ENCODE results near the gene MICAL2.

MICAL2 gene

DNA sequence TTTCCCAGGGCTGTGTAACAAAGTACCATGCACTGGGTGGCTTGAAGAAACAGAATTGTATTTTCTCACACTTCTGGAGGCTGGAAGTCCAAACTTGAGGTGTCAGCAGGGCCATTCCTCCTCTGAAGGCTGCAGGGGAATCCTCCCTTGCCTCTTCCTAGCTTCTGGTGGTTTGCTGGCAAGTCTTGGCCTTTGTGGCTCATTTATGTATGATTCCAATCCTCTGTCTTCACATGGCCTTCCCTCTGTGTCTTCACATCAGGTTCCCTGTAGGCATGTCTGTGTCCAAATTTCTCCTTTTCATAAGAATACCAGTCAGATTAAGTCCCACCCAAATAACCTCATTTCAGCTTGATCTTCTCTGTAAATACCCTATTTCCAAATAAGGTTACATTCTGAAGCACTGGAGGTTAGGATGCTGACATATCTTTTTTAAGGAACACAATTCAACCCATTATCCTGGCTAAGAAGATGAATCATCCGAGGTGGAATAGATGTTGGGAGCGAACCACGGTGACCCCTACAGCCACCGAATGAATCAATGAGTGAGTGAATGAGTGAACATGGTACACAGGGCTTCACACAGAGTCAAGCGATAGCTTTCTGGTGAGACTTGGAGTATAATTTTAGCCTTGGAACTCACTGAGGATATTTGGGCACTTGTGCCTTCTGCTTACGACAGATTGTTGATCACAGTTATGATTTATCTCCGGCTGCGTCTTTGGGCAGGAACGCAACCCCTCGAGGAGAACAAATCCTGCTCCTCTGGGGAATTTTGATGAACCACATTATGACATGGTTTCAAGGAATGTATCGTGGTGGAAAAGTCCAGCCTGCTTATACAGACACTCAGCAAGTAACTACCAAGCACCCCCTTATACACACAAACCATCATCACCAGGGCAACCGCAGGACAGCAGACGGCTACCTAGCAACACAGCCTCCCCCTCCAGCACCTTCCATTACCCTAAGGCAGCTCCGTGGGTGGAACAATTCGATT is 34.3 kb upstream of the MICAL2 start:
- no CpG with 5 or more reads among the region's 15 CpGs for WGBS (ENCODE audit: extremely low coverage, insufficient coverage, insufficient read length)
- Histone ChIP-seq H3K36me3 (ENCODE audit: control insufficient read depth in 1 of 2, insufficient read depth in 2 of 2, low read length in 2 of 2) (no peaks in the 10 kb centered on the region), H4K91ac (ENCODE audit: low read depth, low read length) (no peak overlapping the region)

DNA sequence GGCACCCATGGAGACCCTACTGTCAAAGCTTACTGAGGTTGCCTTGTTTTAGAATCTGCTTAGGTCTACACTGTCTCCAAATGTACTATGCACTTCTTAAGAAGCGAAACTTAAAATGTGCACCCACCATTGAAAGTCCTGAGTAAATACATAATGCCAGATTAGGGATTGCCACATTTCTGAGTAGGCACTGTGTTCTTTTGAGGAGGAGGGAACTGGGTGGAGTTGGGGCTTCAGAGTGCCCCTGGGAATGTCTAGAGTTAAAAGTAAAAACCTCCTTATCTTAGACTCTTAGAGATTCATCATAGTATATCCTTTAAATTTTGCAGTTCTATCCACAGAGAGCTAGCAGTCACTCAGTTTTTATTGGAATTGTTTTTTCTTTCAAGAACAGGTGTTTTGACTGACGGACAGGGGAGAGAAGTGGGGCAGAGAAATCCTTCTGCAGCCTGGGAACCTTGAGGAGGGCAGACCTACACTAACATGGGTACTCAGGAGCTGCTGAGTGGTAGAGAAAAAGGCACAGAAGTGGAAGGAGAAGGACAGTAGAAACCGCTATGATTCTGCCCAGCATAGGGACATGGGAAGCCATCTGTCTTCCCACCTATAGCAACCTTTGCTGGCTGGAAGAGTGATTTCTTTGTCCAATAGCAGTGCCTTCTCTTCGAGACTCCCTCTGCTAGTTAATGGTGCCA is 33.4 kb upstream of the MICAL2 start:
- Histone ChIP-seq H3K27me3 (ENCODE audit: insufficient read depth, low read length) (no peaks in the 10 kb centered on the region), H3K4me2 (ENCODE audit: low read length) (no peak overlapping the region), H3K9ac (ENCODE audit: low read length) (no peak overlapping the region), H2AFZ (ENCODE audit: insufficient read depth, low read length, poor library complexity) (no peak overlapping the region), H3K4ac (ENCODE audit: low read depth, low read length) (no peak overlapping the region), H2BK12ac (ENCODE audit: low read length) (no peak overlapping the region), H3K27ac (ENCODE audit: low read depth, low read length) (no peak overlapping the region), H2BK5ac (ENCODE audit: low read depth, low read length, poor library complexity) (no peak overlapping the region), H3K23ac (ENCODE audit: low read length) (no peak overlapping the region), H3K79me2 (ENCODE audit: control insufficient read depth, insufficient read depth, low read length, poor library complexity) (no peaks in the 10 kb centered on the region), H3K14ac (ENCODE audit: low read length) (no peak overlapping the region), H3K18ac (ENCODE audit: low read length) (no peak overlapping the region), H4K12ac (ENCODE audit: low read depth, low read length) (no peak overlapping the region), H3K36me3 (ENCODE audit: control insufficient read depth in 1 of 2, insufficient read depth in 2 of 2, low read length in 2 of 2) (no peaks in the 10 kb centered on the region), H3K4me1 (ENCODE audit: control insufficient read depth in 1 of 2, insufficient read depth in 2 of 2, low read length in 2 of 2) (peaks cover 0 to 3% of the 10 kb centered on the region in 2 experiments), H3K79me1 (ENCODE audit: low read length) (no peaks in the 10 kb centered on the region), H2BK120ac (ENCODE audit: insufficient read depth, low read length, poor library complexity) (no peak overlapping the region), H3K9me3 (ENCODE audit: insufficient read depth, low read depth, low read length) (no peaks in the 10 kb centered on the region), H3K4me3 (ENCODE audit: low read depth, low read length) (no peak overlapping the region), H4K91ac (ENCODE audit: low read depth, low read length) (no peak overlapping the region), H2AK5ac (ENCODE audit: low read length) (no peak overlapping the region), H4K8ac (ENCODE audit: low read depth, low read length) (no peak overlapping the region)
- no CpG with 5 or more reads among the region's 4 CpGs for WGBS (ENCODE audit: extremely low coverage, insufficient coverage, insufficient read length)
- no peak for DNase-seq

More for the DNA sequence above, 34.3 kb upstream of the MICAL2 start:
- Histone ChIP-seq H3K27me3 (ENCODE audit: insufficient read depth, low read length) (no peaks in the 10 kb centered on the region), H3K4me1 (ENCODE audit: control insufficient read depth in 1 of 2, insufficient read depth in 2 of 2, low read length in 2 of 2) (peaks cover 0 to 3% of the 10 kb centered on the region in 2 experiments), H3K4me2 (ENCODE audit: low read length) (no peak overlapping the region), H3K27ac (ENCODE audit: low read depth, low read length) (no peak overlapping the region), H2AFZ (ENCODE audit: insufficient read depth, low read length, poor library complexity) (no peak overlapping the region), H3K4ac (ENCODE audit: low read depth, low read length) (no peak overlapping the region), H3K9ac (ENCODE audit: low read length) (no peak overlapping the region), H2BK5ac (ENCODE audit: low read depth, low read length, poor library complexity) (no peak overlapping the region), H3K23ac (ENCODE audit: low read length) (no peak overlapping the region), H4K8ac (ENCODE audit: low read depth, low read length) (no peak overlapping the region), H3K14ac (ENCODE audit: low read length) (no peak overlapping the region), H3K18ac (ENCODE audit: low read length) (no peak overlapping the region), H3K9me3 (ENCODE audit: insufficient read depth, low read depth, low read length) (no peaks in the 10 kb centered on the region), H3K79me2 (ENCODE audit: control insufficient read depth, insufficient read depth, low read length, poor library complexity) (no peaks in the 10 kb centered on the region), H2BK12ac (ENCODE audit: low read length) (no peak overlapping the region), H3K79me1 (ENCODE audit: low read length) (no peaks in the 10 kb centered on the region), H3K4me3 (ENCODE audit: low read depth, low read length) (no peak overlapping the region), H4K12ac (ENCODE audit: low read depth, low read length) (no peak overlapping the region), H2BK120ac (ENCODE audit: insufficient read depth, low read length, poor library complexity) (no peak overlapping the region), H2AK5ac (ENCODE audit: low read length) (no peak overlapping the region)
- DNase-seq, result peak in 1 of 2 donors; percentile 78

DNA sequence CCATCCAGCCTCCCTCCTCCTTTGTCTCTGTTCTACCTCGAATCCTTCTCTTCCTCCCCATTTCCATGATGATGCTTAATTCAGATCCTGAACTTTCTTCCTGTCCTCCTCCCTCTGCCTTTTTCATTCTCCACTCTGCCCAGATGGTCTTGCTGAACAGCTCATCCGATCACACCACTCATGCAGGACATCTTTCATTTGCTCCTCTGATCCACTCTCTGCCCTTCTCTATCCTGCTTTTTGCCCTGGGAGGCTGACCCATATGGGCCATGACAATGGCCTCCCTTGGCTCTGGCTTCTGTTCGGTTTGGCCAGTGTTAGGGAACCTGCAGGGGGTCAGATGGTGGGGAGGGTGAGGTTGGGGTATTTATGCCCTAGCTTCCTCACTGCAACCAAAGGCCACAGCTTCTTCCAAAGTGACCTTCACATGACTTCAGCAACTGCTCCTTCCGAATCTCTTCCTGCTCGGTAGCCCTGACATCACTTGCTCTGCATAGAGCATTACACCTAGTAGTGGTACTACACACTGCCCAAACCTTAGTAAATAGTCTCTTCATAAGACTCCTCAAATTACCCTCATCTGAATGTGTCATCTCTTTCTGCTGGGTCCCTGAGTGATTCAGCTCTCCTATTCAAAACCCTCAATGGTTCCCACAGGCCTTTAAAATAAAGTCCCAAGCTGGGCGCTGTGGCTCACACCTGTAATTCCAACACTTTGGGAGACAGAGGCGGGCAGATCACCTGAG is 32.7 kb upstream of the MICAL2 start:
- no peak overlapping the region for H2BK120ac ChIP-seq (ENCODE audit: insufficient read depth, low read length, poor library complexity)
- no peak overlapping the region for H2BK12ac ChIP-seq (ENCODE audit: low read length)
- WGBS (ENCODE audit: extremely low coverage, insufficient coverage, insufficient read length), result no CpG with 5 or more reads among the region's 7 CpGs
- no peak overlapping the region for H4K8ac ChIP-seq (ENCODE audit: low read depth, low read length)
- no peak overlapping the region for H3K4me3 ChIP-seq (ENCODE audit: low read depth, low read length)
- no peak overlapping the region for H2AFZ ChIP-seq (ENCODE audit: insufficient read depth, low read length, poor library complexity)
- no peak overlapping the region for H3K18ac ChIP-seq (ENCODE audit: low read length)
- H4K12ac ChIP-seq (ENCODE audit: low read depth, low read length), result no peak overlapping the region
- no peaks in the 10 kb centered on the region for H3K79me1 ChIP-seq (ENCODE audit: low read length)
- no peak overlapping the region for H3K9ac ChIP-seq (ENCODE audit: low read length)
- H3K27me3 ChIP-seq (ENCODE audit: insufficient read depth, low read length), result no peaks in the 10 kb centered on the region
- H2BK5ac ChIP-seq (ENCODE audit: low read depth, low read length, poor library complexity), result no peak overlapping the region
- H3K14ac ChIP-seq (ENCODE audit: low read length), result no peak overlapping the region
- no peaks in the 10 kb centered on the region for H3K9me3 ChIP-seq (ENCODE audit: insufficient read depth, low read depth, low read length)
- H3K36me3 ChIP-seq (ENCODE audit: control insufficient read depth in 1 of 2, insufficient read depth in 2 of 2, low read length in 2 of 2), result no peaks in the 10 kb centered on the region
- no peak overlapping the region for H4K91ac ChIP-seq (ENCODE audit: low read depth, low read length)
- no peak for DNase-seq
- peaks cover 0 to 3% of the 10 kb centered on the region in 2 experiments for H3K4me1 ChIP-seq (ENCODE audit: control insufficient read depth in 1 of 2, insufficient read depth in 2 of 2, low read length in 2 of 2)
- H2AK5ac ChIP-seq (ENCODE audit: low read length), result no peak overlapping the region
- no peak overlapping the region for H3K4ac ChIP-seq (ENCODE audit: low read depth, low read length)
- no peak overlapping the region for H3K23ac ChIP-seq (ENCODE audit: low read length)
- H3K27ac ChIP-seq (ENCODE audit: low read depth, low read length), result no peak overlapping the region
- H3K4me2 ChIP-seq (ENCODE audit: low read length), result no peak overlapping the region
- H3K79me2 ChIP-seq (ENCODE audit: control insufficient read depth, insufficient read depth, low read length, poor library complexity), result no peaks in the 10 kb centered on the region

Data from trophoblast cell (in vitro differentiated cells and primary cell).